NCI-H2107 treated with DMSO at 0.1 percent for 48 hours (cell line): ENCODE measurements around the gene CNTLN.
"Not testable (repeated sequence)": the region's sequence is repeated elsewhere in the genome, so short reads cannot be mapped to it uniquely, and the experiment has no call there.

Experiments
- DNase-seq: peaks from one replicate; lab custom pipeline; 2025; ENCODE audit not compliant: unreplicated experiment; lab: John Stamatoyannopoulos, UW

CNTLN gene

DNA sequence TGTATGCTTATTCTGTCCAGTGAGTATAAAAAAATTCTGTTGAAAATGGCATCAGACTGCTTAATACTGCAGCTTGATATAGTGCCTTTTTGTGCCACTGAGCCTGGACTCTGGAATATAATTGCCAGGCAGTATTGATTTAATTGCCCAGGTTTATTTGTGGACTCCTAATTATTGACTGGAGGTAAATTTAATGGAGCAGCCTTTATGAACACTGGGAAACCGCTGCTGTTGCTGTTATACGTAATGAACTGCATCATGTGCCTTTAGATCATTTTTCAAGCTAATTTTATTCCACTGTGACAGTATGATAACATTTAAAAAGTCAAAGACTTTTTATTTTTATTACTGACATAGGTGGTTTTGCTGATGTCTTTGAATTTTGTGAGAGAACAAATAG is 353.8 kb downstream of the CNTLN start:
- DNase-seq, result no peak

DNA sequence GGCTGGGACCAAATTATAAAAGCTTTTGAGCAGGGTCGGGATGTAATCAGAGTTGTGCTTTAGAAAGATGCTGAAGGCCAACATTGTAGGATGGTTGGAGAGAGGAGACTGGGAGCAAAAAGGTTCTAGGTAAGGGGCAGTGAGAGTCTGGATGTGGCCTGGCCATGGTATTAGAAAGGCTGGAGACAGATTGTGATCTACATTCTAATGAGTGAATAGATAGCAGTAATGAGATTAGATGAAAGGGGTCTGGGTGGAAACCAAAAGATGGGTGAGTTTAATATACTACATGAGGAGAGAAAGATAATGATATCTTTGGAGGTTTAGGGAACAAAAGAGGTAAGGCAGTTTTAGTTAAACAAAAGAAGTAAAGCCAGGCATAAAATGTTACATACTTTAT is 355.3 kb downstream of the CNTLN start:
- no peak for DNase-seq

- no peak for DNase-seq
These were observed 356.9 kb downstream of the CNTLN start for GRCh38 chr9:17491780-17492179.

GRCh38 chr9:17503196-17503595 is 368.4 kb downstream of the CNTLN start:
- no peak for DNase-seq

DNA sequence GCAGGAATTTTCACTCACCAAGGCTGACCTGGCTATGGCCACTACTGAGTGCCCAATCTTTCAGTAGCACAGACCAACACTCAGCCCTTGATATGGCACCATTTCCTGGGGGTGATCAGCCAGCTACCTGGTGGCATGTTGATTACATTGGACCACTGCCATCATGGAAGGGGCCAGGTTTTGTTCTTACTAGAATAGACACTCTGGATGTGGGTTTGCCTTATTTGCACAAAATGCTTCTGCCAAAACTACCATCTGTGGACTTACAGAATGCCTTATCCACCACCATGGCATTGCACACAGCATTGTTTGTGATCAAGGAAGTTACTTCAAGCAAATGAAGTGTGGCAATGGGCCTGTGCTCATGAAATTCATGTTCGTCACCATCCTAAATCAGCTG is 374.3 kb downstream of the CNTLN start:
- no peak for DNase-seq

DNA sequence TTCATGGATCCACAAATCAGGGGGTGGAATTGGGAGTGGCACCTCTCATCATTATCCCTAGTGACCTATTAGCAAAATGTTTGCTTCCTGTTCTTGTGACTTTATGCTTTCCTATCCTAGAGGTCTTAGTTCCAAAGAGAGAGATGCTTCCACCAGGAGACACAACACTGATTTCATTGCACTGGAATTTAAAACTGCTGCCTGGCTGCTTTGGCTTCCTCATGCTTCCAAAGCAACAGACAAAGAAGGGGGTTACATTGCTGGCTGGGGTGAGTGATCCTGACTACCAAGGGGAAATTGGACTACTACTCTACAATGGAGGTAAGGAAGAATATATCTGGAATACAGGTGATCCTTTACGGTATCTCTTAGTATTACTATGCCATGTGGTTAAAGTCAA is 374.9 kb downstream of the CNTLN start:
- no peak for DNase-seq

GRCh38 chr9:17519761-17520160 is 384.9 kb downstream of the CNTLN start:
- no peak for DNase-seq

DNA sequence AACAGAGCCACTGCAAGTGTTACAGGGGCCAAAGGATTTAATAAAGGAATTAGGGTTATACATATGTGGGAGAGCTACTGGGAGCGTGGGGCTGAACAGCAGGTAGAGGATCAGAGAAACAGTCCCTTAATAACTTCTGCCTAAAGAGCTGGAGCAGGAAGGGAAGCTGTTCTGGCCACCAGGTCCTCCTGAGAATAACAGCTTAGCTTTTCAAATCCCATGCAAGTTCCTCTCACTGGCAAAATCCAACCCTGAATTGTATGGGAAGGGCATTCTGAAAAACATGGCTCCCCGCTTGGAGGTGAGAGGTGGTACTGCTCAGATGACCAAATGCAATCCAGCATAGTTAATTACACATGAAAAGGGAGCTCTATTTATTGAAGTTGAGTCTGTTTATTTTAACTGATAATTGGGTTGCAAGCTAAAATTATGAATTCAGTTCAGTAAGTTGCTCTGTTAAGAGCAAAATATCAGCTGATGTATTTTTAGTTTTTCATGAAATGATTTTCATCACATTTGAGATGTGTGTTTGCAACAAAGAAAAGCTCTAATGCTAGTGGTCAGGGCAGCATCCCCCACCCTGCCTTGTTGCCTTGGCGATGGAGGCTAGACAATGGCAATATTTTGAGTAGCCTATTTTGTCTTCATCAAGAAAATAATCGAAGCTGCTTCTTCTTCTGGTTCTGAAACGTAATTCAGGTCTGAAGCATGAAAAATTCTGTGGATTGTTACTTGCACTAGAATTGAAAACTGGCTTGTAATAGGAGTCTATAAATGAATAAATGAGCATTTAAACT is 385.6 kb downstream of the CNTLN start:
- DNase-seq, result no peak

DNA sequence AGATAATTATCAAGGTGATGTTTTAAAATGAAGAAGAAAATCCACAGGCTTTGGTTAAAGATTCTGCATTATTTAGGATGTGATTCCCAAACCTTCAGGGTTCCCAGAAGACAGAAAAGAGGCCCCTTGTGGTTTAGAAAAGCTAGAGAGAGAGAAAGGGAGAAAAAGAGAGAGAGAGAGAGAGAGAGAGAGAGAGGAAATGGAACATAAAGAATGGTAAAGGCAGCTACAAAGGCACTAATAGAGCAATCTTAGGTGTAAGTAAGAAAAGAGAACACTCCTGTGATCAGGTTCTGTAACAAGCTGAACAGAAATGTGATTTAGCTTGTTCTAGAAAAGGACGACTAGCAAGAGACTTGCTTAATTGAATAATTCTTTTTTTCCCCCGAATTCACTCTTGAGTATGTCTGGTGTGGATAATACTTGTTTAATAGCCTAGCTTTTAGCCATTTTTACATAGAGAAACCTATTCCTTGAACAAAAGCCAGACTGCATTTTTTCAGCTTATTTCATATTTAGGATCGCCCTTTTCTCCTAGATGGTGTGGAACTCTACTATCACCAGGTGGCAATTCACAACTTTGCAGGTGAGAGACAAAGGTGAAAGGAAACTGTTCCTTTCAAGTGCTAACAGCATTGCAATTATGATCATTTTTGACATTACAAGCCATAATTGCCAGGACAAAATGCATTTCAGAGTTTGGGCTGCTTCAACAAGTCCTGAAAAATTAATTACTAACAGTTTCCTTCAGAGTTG is 386.4 kb downstream of the CNTLN start:
- DNase-seq, result no peak

DNA sequence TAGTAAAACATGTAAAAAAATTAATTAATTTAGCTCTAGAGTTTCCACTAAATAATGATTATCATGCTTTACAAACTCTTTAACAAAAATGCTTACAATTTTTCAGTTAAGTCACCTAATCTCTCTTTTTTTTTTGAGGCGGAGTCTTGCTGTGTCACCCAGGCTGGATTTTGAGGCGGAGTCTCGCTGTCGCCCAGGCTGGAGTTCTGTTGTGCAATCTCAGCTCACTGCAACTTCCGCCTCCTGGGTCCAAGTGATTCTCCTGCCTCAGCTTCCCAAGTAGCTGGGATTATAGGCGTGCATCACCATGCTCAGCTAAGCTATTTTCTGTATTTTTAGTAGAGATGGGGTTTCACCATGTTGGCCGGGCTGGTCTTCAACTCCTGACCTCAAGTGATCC is 391.9 kb downstream of the CNTLN start:
- DNase-seq, result not testable (repeated sequence)

GRCh38 chr9:17528859-17529258 is 394.0 kb downstream of the CNTLN start:
- DNase-seq, result peak; percentile 34

DNA sequence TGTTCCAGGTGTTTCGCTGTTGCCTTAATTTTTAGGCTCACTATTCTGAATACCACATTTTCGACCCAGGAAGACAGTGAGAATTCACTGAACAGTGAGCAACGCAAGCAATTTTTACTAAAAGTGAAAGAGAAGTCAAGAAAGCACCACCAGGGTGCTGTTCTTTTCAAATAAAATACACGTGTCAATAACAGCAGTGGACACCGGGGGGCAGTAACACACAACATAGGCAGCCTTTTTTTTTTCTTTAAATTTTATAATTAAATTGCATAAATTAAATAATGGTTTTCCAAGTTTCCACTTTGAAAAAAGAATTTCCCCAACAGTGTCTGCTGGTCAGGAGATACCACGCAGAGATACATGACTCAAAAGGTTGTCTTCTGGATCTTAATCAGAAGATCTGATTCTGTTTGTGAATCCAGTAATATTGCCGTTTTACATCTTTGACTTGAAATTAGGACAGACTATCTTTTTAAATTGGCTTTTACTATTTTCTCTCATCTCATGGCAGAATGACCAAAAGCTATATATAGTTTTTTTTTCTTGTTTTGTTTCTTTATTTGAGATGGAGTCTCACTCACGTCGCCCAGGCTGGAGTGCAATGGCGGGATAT is 396.9 kb downstream of the CNTLN start:
- peak; percentile 44 for DNase-seq

DNA sequence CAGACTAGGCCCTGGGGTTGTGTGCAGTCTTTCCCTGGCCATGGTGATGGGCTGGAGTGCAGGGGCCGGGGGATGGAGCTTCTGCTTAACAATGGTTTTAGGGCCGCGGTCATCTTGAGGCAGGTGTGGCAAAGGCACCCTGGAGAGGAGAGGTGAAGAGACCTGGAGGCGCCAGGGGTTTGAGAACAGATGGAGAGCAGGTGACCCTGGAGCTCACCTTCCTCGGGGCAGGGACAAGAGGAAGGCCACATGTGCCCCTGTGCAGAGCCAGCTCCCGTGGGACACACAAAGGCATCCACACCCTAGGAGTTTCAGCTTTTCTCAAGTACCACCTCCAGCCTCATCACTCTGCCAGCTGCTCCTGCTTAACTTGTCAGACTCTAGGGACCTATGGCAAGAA is 397.6 kb downstream of the CNTLN start:
- DNase-seq, result peak; percentile 8

DNA sequence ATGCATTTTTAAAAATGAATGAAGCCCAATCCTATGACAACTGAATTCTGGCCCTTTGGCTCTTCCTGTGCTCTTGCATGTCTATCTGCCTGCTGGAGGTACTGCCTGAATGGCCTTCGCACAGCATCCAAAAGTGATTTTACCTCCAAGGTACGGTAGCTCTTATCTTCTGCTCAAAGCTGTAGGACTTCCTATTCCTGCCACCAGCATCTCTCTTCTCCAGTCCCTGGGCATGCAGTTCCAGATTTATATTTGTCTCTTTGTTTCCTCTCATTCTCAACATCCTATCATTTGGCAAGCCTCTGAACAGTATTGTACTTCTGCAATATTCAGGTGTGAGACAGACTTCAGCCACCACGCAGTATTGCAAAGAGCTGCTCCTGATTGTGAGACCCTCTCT is 400.3 kb downstream of the CNTLN start:
- DNase-seq, result no peak

DNA sequence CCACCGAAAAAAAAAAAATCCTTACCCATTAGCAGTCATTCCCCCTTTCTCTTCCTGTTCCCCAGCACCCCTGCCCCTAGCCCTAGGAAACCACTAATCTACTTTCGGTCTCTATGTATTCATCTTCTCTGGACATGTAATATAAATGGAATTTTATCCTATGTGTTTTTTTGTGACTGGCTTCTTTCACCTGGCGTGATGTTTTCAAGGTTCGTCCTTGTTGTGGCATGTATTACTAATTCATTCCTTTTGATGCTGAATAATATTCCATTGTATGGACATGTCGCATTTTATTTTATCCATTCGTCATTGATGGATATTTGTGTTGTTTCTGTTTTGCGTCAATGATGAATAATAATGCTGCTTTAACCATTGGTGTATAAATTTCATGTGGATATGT is 401.2 kb downstream of the CNTLN start:
- no peak for DNase-seq

GRCh38 chr9:17551023-17551422 is 416.2 kb downstream of the CNTLN start:
- DNase-seq, result no peak
